ENCODE measurements around the gene ZBP1.

Gene ZBP1

GRCh38 chr20:57573242-57573641, 47.0 kb downstream of the ZBP1 start:
- no peaks in the 10 kb centered on the region for H3K9me3 ChIP-seq
- no peak for DNase-seq (ENCODE audit: low spot score in 2 of 2)
- H3K27me3 ChIP-seq (ENCODE audit: low read depth): no peaks in the 10 kb centered on the region; the same call in 1 of the 2 replicates
- no peak overlapping the region for H3K4me3 ChIP-seq
- in situ Hi-C loops (cut with MboI; ENCODE audit: low sequenced_read_pairs): no loop called here
- no peaks in the 10 kb centered on the region for H3K36me3 ChIP-seq (replicated peaks)
- H3K4me1 ChIP-seq: no peaks in the 10 kb centered on the region

GRCh38 chr20:57571782-57572416, 48.3 kb downstream of the ZBP1 start:
- in situ Hi-C loops (cut with MboI; ENCODE audit: low sequenced_read_pairs): no loop called here
- H3K4me3 ChIP-seq: no peak overlapping the region
- H3K9me3 ChIP-seq: no peaks in the 10 kb centered on the region
- no peaks in the 10 kb centered on the region for H3K4me1 ChIP-seq
- no peaks in the 10 kb centered on the region; the same call in 1 of the 2 replicates for H3K27me3 ChIP-seq (ENCODE audit: low read depth)
- DNase-seq (ENCODE audit: low spot score in 2 of 2): no peak
- no peaks in the 10 kb centered on the region for H3K36me3 ChIP-seq (replicated peaks)

- no peak overlapping the region for H3K4me3 ChIP-seq
- no peaks in the 10 kb centered on the region for H3K9me3 ChIP-seq
- H3K36me3 ChIP-seq (replicated peaks): no peaks in the 10 kb centered on the region
- DNase-seq (ENCODE audit: low spot score in 2 of 2): no peak
- in situ Hi-C loops (cut with MboI; ENCODE audit: low sequenced_read_pairs): no loop called here
- no peaks in the 10 kb centered on the region; the same call in 1 of the 2 replicates for H3K27me3 ChIP-seq (ENCODE audit: low read depth)
- H3K4me1 ChIP-seq: no peaks in the 10 kb centered on the region
These were observed 49.3 kb downstream of the ZBP1 start for GRCh38 chr20:57570920-57571319.

GRCh38 chr20:57570145-57570850, 49.9 kb downstream of the ZBP1 start:
- Histone ChIP-seq H3K27me3 (ENCODE audit: low read depth) (no peaks in the 10 kb centered on the region; the same call in 1 of the 2 replicates), H3K4me3 (no peak overlapping the region)
- in situ Hi-C loops (cut with MboI; ENCODE audit: low sequenced_read_pairs): no loop called here

GRCh38 chr20:57568960-57569359, 51.3 kb downstream of the ZBP1 start:
- in situ Hi-C loops (cut with MboI; ENCODE audit: low sequenced_read_pairs): no loop called here
- DNase-seq (ENCODE audit: low spot score in 2 of 2): no peak
- no peak overlapping the region for H3K4me3 ChIP-seq
- H3K36me3 ChIP-seq (replicated peaks): no peaks in the 10 kb centered on the region
- no peaks in the 10 kb centered on the region for H3K4me1 ChIP-seq
- H3K27me3 ChIP-seq (ENCODE audit: low read depth): no peaks in the 10 kb centered on the region
- H3K9me3 ChIP-seq: no peaks in the 10 kb centered on the region

More at GRCh38 chr20:57570145-57570850, 49.9 kb downstream of the ZBP1 start:
- H3K4me1 ChIP-seq: no peaks in the 10 kb centered on the region
- DNase-seq (ENCODE audit: low spot score in 2 of 2): no peak
- H3K9me3 ChIP-seq: no peaks in the 10 kb centered on the region
- H3K36me3 ChIP-seq (replicated peaks): no peaks in the 10 kb centered on the region

GRCh38 chr20:57568088-57568896, 51.9 kb downstream of the ZBP1 start:
- DNase-seq (ENCODE audit: low spot score in 2 of 2): no peak
- no peaks in the 10 kb centered on the region for H3K4me1 ChIP-seq
- no peaks in the 10 kb centered on the region for H3K36me3 ChIP-seq (replicated peaks)
- in situ Hi-C loops (cut with MboI; ENCODE audit: low sequenced_read_pairs): no loop called here
- no peaks in the 10 kb centered on the region for H3K9me3 ChIP-seq
- H3K27me3 ChIP-seq (ENCODE audit: low read depth): no peaks in the 10 kb centered on the region
- H3K4me3 ChIP-seq: no peak overlapping the region

GRCh38 chr20:57567471-57568079, 52.7 kb downstream of the ZBP1 start:
- Histone ChIP-seq H3K4me3 (no peak overlapping the region), H3K9me3 (no peaks in the 10 kb centered on the region), H3K27me3 (ENCODE audit: low read depth) (no peaks in the 10 kb centered on the region), H3K36me3 (replicated peaks) (no peaks in the 10 kb centered on the region), H3K4me1 (no peaks in the 10 kb centered on the region)
- no peak for DNase-seq (ENCODE audit: low spot score in 2 of 2)
- in situ Hi-C loops (cut with MboI; ENCODE audit: low sequenced_read_pairs): no loop called here

- in situ Hi-C loops (cut with MboI; ENCODE audit: low sequenced_read_pairs): no loop called here
- H3K27me3 ChIP-seq (ENCODE audit: low read depth): no peaks in the 10 kb centered on the region
These were observed 53.3 kb downstream of the ZBP1 start for GRCh38 chr20:57566803-57567459.

GRCh38 chr20:57566399-57566798, 53.8 kb downstream of the ZBP1 start:
- H3K4me3 ChIP-seq: no peak overlapping the region
- in situ Hi-C loops (cut with MboI; ENCODE audit: low sequenced_read_pairs): no loop called here
- no peaks in the 10 kb centered on the region for H3K27me3 ChIP-seq (ENCODE audit: low read depth)
- no peaks in the 10 kb centered on the region for H3K9me3 ChIP-seq
- no peak for DNase-seq (ENCODE audit: low spot score in 2 of 2)
- no peaks in the 10 kb centered on the region for H3K4me1 ChIP-seq
- no peaks in the 10 kb centered on the region for H3K36me3 ChIP-seq (replicated peaks)

More at GRCh38 chr20:57566803-57567459, 53.3 kb downstream of the ZBP1 start:
- Histone ChIP-seq H3K4me1 (no peaks in the 10 kb centered on the region), H3K4me3 (no peak overlapping the region), H3K9me3 (no peaks in the 10 kb centered on the region), H3K36me3 (replicated peaks) (no peaks in the 10 kb centered on the region)
- DNase-seq (ENCODE audit: low spot score in 2 of 2): no peak

GRCh38 chr20:57564951-57565642, 55.1 kb downstream of the ZBP1 start:
- DNase-seq (ENCODE audit: low spot score in 2 of 2): no peak
- Histone ChIP-seq H3K27me3 (ENCODE audit: low read depth) (no peaks in the 10 kb centered on the region), H3K36me3 (replicated peaks) (no peaks in the 10 kb centered on the region), H3K9me3 (no peaks in the 10 kb centered on the region), H3K4me3 (no peak overlapping the region), H3K4me1 (no peaks in the 10 kb centered on the region)
- in situ Hi-C loops (cut with MboI; ENCODE audit: low sequenced_read_pairs): no loop called here

GRCh38 chr20:57564180-57564802, 55.9 kb downstream of the ZBP1 start:
- in situ Hi-C loops (cut with MboI; ENCODE audit: low sequenced_read_pairs): no loop called here
- Histone ChIP-seq H3K27me3 (ENCODE audit: low read depth) (peaks cover under 1% of the 10 kb centered on the region; the same call in 1 of the 2 replicates), H3K4me1 (no peaks in the 10 kb centered on the region), H3K9me3 (no peaks in the 10 kb centered on the region), H3K4me3 (no peak overlapping the region), H3K36me3 (replicated peaks) (no peaks in the 10 kb centered on the region)
- no peak for DNase-seq (ENCODE audit: low spot score in 2 of 2)

GRCh38 chr20:57563522-57563921, 56.7 kb downstream of the ZBP1 start:
- Histone ChIP-seq H3K4me3 (no peak overlapping the region), H3K9me3 (no peaks in the 10 kb centered on the region), H3K36me3 (replicated peaks) (no peaks in the 10 kb centered on the region), H3K4me1 (no peaks in the 10 kb centered on the region), H3K27me3 (ENCODE audit: low read depth) (peaks cover 7% of the 10 kb centered on the region; the same call in 1 of the 2 replicates)
- in situ Hi-C loops (cut with MboI; ENCODE audit: low sequenced_read_pairs): no loop called here
- DNase-seq (ENCODE audit: low spot score in 2 of 2): no peak
